Ascending aorta (tissue), 2 donors: ENCODE data around the gene ZNF367. TPM values are rescaled to one million over a fixed set of nuclear protein-coding genes. Genes with fewer than 3 reads are reported as not detected.
A peak's percentile ranks its signal among the peaks of the same experiment; 100 is the strongest.
"Not testable (repeated sequence)": the region's sequence is repeated elsewhere in the genome, so short reads cannot be mapped to it uniquely, and the experiment has no call there.

Experiments
- DNase-seq, 2 donors: peaks; one replicate each; pipeline ENCODE4 v3.0.0-alpha.2; 2019; ENCODE audit warnings: low spot score in 2 of 2
- H3K27ac ChIP-seq, 2 donors: fragments of 200-600 bp; sonication (generic); one replicate each; pipeline ENCODE4 v1.5.1; 2016 to 2017; ENCODE audit warnings: mild to moderate bottlenecking in 1 of 2
- H3K27me3 ChIP-seq: fragments of 200-600 bp; sonication (generic); one replicate; pipeline ENCODE4 v1.5.1; 2017
- H3K36me3 ChIP-seq, 2 donors: fragments of 200-600 bp; sonication (generic); one replicate each; pipeline ENCODE4 v1.5.1; 2016
- H3K4me1 ChIP-seq, 2 donors: fragments of 200-600 bp; sonication (generic); one replicate each; pipeline ENCODE4 v1.5.1; 2016 to 2017; ENCODE audit warnings: mild to moderate bottlenecking in 1 of 2
- H3K4me3 ChIP-seq, 2 donors: fragments of 200-600 bp; sonication (generic); one replicate each; pipeline ENCODE4 v1.5.1; 2016 to 2017; ENCODE audit warnings: mild to moderate bottlenecking in 1 of 2
- H3K9me3 ChIP-seq, 2 donors: fragments of 200-600 bp; sonication (generic); one replicate each; pipeline ENCODE4 v1.5.1; 2016
- CTCF ChIP-seq, 3 experiments: fragments of 200-600 bp in 2 of 3; fragments of 450-650 bp in 1 of 3; sonication (generic) in 2 of 3; IDR thresholded peaks; one replicate each; pipeline ENCODE4 v1.5.1; 2016 to 2019; ENCODE audit warnings: antibody characterized with exemption in 3 of 3, mild to moderate bottlenecking in 1 of 3, moderate library complexity in 1 of 3
- intact Hi-C: fragments of 100-400 bp; cut with DNase I; formaldehyde crosslinking; loops from one replicate; pipeline ENCODE4 v1.15.1; 2023
- total RNA-seq: library from RNA; depleted of rRNA; stranded (reverse); fragments of >200 nt; gene quantifications from one replicate; pipeline ENCODE4 v1.1.0, GENCODE V29; 2016

ZNF367 gene
- total RNA-seq, 1 donor from 2014 or later: 3.9 TPM

- H3K27ac ChIP-seq: no peak overlapping the region
- no peak for DNase-seq
- TF ChIP-seq CTCF (IDR thresholded peaks at IDR 0.05): no peak
These were observed 37.0 kb downstream of the ZNF367 start for GRCh38 chr9:96381125-96381524.

GRCh38 chr9:96379461-96379860, 38.7 kb downstream of the ZNF367 start:
- Histone ChIP-seq H3K27me3 (no peaks in the 10 kb centered on the region), H3K36me3 (no peaks in the 10 kb centered on the region), H3K4me1 (peaks cover 0 to 17% of the 10 kb centered on the region in 2 donors), H3K4me3 (no peak overlapping the region), H3K27ac (no peak overlapping the region), H3K9me3 (no peaks in the 10 kb centered on the region)
- DNase-seq: no peak
- no peak for TF ChIP-seq CTCF (IDR thresholded peaks at IDR 0.05)
- intact Hi-C loops: no loop called here

More at GRCh38 chr9:96381125-96381524, 37.0 kb downstream of the ZNF367 start:
- peaks cover 0 to 17% of the 10 kb centered on the region in 2 donors for H3K4me1 ChIP-seq
- H3K36me3 ChIP-seq: no peaks in the 10 kb centered on the region
- intact Hi-C loops: loop anchor here (5.0 kb wide), 1 partner anchor 236 kb away; the partner anchor contains the start of gene CDC14B
- no peaks in the 10 kb centered on the region for H3K27me3 ChIP-seq
- peak overlapping the region in 1 of 2 donors; percentile 94 for H3K4me3 ChIP-seq
- H3K9me3 ChIP-seq: no peaks in the 10 kb centered on the region

GRCh38 chr9:96378187-96378586, 40.0 kb downstream of the ZNF367 start:
- H3K27me3 ChIP-seq: no peaks in the 10 kb centered on the region
- no peaks in the 10 kb centered on the region for H3K9me3 ChIP-seq
- DNase-seq: no peak
- intact Hi-C loops: no loop called here
- no peaks in the 10 kb centered on the region for H3K36me3 ChIP-seq
- H3K27ac ChIP-seq: peak overlapping the region; percentile 33 to 48
- no peak for TF ChIP-seq CTCF (IDR thresholded peaks at IDR 0.05)
- peaks cover 0 to 17% of the 10 kb centered on the region in 2 donors for H3K4me1 ChIP-seq
- H3K4me3 ChIP-seq: no peak overlapping the region

- H3K9me3 ChIP-seq: no peaks in the 10 kb centered on the region
- peaks cover 0 to 13% of the 10 kb centered on the region in 2 donors for H3K4me1 ChIP-seq
- no peaks in the 10 kb centered on the region for H3K27me3 ChIP-seq
- no peaks in the 10 kb centered on the region for H3K36me3 ChIP-seq
- TF ChIP-seq CTCF (IDR thresholded peaks at IDR 0.05): no peak
- DNase-seq: no peak
- peak overlapping the region; percentile 33 to 48 for H3K27ac ChIP-seq
- intact Hi-C loops: no loop called here
- no peak overlapping the region for H3K4me3 ChIP-seq
These were observed 41.0 kb downstream of the ZNF367 start for GRCh38 chr9:96376891-96377874.

- H3K27me3 ChIP-seq, H3K4me1 ChIP-seq, H3K27ac ChIP-seq, DNase-seq, intact Hi-C loops, H3K4me3 ChIP-seq, H3K9me3 ChIP-seq, H3K36me3 ChIP-seq: not testable (repeated sequence)
These were observed 42.7 kb downstream of the ZNF367 start for GRCh38 chr9:96375507-96375906.

- no peak for DNase-seq
- Histone ChIP-seq H3K27me3 (no peaks in the 10 kb centered on the region), H3K27ac (no peak overlapping the region), H3K4me3 (no peak overlapping the region), H3K9me3 (no peaks in the 10 kb centered on the region), H3K36me3 (peaks cover 7 to 19% of the 10 kb centered on the region in 2 donors), H3K4me1 (no peaks in the 10 kb centered on the region)
- no peak for TF ChIP-seq CTCF (IDR thresholded peaks at IDR 0.05)
- intact Hi-C loops: no loop called here
These were observed 50.2 kb downstream of the ZNF367 start for GRCh38 chr9:96367943-96368342.
